Stimulated activated CD8-positive, alpha-beta memory T cell treated with anti-CD3 and anti-CD28 coated beads, Interleukin-2, amount 100 ng/mL, for 1 hour (primary cell): ENCODE measurements around the gene AGPAT2.
"Not testable (repeated sequence)": the region's sequence is repeated elsewhere in the genome, so short reads cannot be mapped to it uniquely, and the experiment has no call there.

Source experiments
- DNase-seq, 2 donors: peaks; one replicate each; pipeline ENCODE4 v3.0.0-alpha.2; 2020; ENCODE audit warnings: low read depth in 2 of 2

AGPAT2 gene

GRCh38 chr9:136720251-136720897 lies 33.1 kb upstream of the AGPAT2 start:
- no peak for DNase-seq

GRCh38 chr9:136719195-136719880 lies 32.1 kb upstream of the AGPAT2 start:
- no peak for DNase-seq

- no peak for DNase-seq
Observed at GRCh38 chr9:136718345-136719194, 31.3 kb upstream of the AGPAT2 start.

- DNase-seq, result no peak
Observed at GRCh38 chr9:136717399-136717798, 30.1 kb upstream of the AGPAT2 start.

GRCh38 chr9:136714893-136715274 lies 27.6 kb upstream of the AGPAT2 start:
- no peak for DNase-seq

GRCh38 chr9:136714096-136714892 lies 27.0 kb upstream of the AGPAT2 start:
- no peak for DNase-seq

- no peak for DNase-seq
Observed at GRCh38 chr9:136713550-136713949, 26.3 kb upstream of the AGPAT2 start.

GRCh38 chr9:136712690-136713544 lies 25.7 kb upstream of the AGPAT2 start:
- DNase-seq, result no peak

GRCh38 chr9:136711751-136712689 lies 24.8 kb upstream of the AGPAT2 start, which contains the start of gene DIPK1B:
Gene DIPK1B (plus strand): TSS chr9:136712572. CDS start chr9:136712666, 94 bp downstream.
- DNase-seq, result no peak

GRCh38 chr9:136711219-136711648 lies 24.0 kb upstream of the AGPAT2 start:
- not testable (repeated sequence) for DNase-seq

GRCh38 chr9:136710543-136710942 lies 23.3 kb upstream of the AGPAT2 start:
- no peak for DNase-seq

- DNase-seq, result no peak
Observed at GRCh38 chr9:136709454-136710109, 22.3 kb upstream of the AGPAT2 start.

GRCh38 chr9:136707849-136708517 lies 20.7 kb upstream of the AGPAT2 start:
- DNase-seq, result no peak

- DNase-seq, result no peak
Observed at GRCh38 chr9:136707011-136707410, 19.8 kb upstream of the AGPAT2 start.

- no peak for DNase-seq
Observed at GRCh38 chr9:136705564-136705963, 18.3 kb upstream of the AGPAT2 start.

- DNase-seq, result not testable (repeated sequence)
Observed at GRCh38 chr9:136704741-136705140, 17.5 kb upstream of the AGPAT2 start.

GRCh38 chr9:136703276-136703860 lies 16.1 kb upstream of the AGPAT2 start:
- DNase-seq, result no peak

- no peak for DNase-seq
Observed at GRCh38 chr9:136701668-136702053, 14.4 kb upstream of the AGPAT2 start.
